ENCODE results near the gene KDM2A.

The KDM2A gene

GRCh38 chr11:67299471-67300191 is 180.6 kb downstream of the KDM2A start:
- no peak overlapping the region for H3K4me3 ChIP-seq (ENCODE audit: low read depth, low read length)
- no peak for TF ChIP-seq CTCF (IDR thresholded peaks at IDR 0.05; ENCODE audit: insufficient read depth, low read depth, low read length, missing control alignments)
- no peak for DNase-seq (ENCODE audit: low read depth)

- DNase-seq (ENCODE audit: low read depth), result no peak
- TF ChIP-seq CTCF (IDR thresholded peaks at IDR 0.05; ENCODE audit: insufficient read depth, low read depth, low read length, missing control alignments), result no peak
Measured at GRCh38 chr11:67300256-67300755, 181.2 kb downstream of the KDM2A start.

GRCh38 chr11:67300756-67301312 is 181.8 kb downstream of the KDM2A start:
- DNase-seq (ENCODE audit: low read depth), result no peak
- no peak for TF ChIP-seq CTCF (IDR thresholded peaks at IDR 0.05; ENCODE audit: insufficient read depth, low read depth, low read length, missing control alignments)
- no peak overlapping the region for H3K4me3 ChIP-seq (ENCODE audit: low read depth, low read length)

More at GRCh38 chr11:67300256-67300755, 181.2 kb downstream of the KDM2A start:
- no peak overlapping the region for H3K4me3 ChIP-seq (ENCODE audit: low read depth, low read length)

DNA sequence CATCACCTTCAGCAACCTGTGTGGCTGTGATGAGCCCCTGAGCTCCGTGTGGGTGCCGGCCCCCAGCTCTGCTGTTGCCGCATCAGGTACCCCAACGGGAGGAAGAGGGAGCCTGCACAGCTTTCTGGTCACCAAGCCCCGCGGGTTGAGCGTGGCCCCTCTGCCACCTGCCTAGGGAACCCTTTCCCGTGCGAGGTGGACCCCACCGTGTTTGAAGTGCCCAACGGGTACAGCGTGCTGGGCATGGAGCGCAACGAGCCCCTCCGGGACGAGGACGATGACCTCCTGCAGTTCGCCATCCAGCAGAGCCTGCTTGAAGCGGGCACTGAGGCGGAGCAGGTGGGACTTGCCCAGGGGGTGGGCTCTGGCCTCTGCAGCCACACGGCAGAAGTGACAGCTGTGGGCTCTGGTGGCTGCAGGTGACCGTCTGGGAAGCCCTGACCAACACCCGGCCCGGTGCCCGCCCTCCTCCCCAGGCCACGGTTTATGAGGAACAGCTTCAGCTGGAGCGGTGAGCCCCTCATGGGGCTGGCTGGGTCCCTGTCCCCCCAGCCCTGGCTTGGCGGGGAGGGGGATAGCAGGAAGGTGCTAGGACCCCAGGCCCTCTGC is 182.4 kb downstream of the KDM2A start:
- DNase-seq (ENCODE audit: low read depth), result no peak
- no peak overlapping the region for H3K4me3 ChIP-seq (ENCODE audit: low read depth, low read length)
- TF ChIP-seq CTCF (IDR thresholded peaks at IDR 0.05; ENCODE audit: insufficient read depth, low read depth, low read length, missing control alignments), result no peak

DNA sequence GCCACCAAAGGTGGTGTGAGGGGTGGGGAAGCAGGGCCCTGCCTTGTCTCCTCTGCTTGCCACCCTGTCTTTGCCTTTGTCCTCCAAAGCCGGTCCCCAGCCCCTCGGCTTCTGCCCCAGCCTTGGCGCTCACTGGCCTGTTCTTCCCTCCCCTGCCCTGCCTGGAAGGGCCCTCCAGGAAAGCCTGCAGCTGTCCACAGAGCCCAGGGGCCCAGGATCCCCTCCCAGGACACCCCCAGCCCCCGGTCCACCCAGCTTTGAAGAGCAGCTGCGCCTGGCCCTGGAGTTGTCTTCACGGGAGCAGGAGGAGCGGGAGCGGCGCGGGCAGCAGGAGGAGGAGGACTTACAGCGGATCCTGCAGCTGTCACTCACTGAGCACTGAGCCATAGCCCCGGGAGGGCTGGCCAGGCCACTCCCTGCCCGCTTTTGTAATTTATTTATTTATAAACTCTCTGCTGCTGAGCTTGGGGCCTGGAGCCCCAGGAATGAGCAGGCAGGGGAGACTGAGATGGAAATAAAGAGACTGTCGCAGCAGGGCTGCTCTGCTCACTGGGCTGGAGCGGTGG is 183.0 kb downstream of the KDM2A start:
- TF ChIP-seq CTCF (IDR thresholded peaks at IDR 0.05; ENCODE audit: insufficient read depth, low read depth, low read length, missing control alignments), result no peak
- DNase-seq (ENCODE audit: low read depth), result no peak
- H3K4me3 ChIP-seq (ENCODE audit: low read depth, low read length), result no peak overlapping the region

DNA sequence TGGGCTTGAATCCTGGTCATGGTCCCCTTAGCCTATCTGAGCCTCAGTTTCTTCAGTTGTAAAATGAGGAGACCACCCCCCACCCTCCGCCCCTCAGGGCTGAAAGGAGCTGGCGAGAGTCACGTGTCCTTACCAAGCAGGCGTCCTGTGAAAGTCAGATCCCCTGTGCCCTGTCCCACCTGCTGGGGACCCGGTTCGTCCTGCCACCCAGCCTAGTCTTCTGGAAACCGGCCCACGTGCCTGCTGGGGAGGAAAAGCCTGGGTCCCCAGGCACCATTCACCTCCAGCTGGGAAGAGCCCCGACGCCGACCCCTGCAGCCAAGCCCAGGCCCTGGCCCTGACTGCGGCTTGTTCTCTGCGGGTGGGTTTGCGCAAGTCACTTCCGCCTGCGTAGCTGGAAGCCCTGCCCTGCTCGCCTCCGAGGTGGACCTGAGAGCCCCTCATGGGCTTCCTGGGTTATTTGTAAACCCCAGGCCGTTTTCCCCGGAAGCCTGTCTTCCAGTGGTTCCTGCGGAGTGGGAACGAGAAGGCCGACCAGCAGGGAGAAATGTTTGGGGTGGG is 183.6 kb downstream of the KDM2A start:
- no peak for DNase-seq (ENCODE audit: low read depth)
- TF ChIP-seq CTCF (IDR thresholded peaks at IDR 0.05; ENCODE audit: insufficient read depth, low read depth, low read length, missing control alignments), result no peak
- no peak overlapping the region for H3K4me3 ChIP-seq (ENCODE audit: low read depth, low read length)
